NCI-H345 (cell line): ENCODE measurements around the gene TBC1D22A.
"Not testable (repeated sequence)": the region's sequence is repeated elsewhere in the genome, so short reads cannot be mapped to it uniquely, and the experiment has no call there.

Source experiments
- DNase-seq: peaks from one replicate; lab custom pipeline; 2025; lab: John Stamatoyannopoulos, UW

Gene TBC1D22A

DNA sequence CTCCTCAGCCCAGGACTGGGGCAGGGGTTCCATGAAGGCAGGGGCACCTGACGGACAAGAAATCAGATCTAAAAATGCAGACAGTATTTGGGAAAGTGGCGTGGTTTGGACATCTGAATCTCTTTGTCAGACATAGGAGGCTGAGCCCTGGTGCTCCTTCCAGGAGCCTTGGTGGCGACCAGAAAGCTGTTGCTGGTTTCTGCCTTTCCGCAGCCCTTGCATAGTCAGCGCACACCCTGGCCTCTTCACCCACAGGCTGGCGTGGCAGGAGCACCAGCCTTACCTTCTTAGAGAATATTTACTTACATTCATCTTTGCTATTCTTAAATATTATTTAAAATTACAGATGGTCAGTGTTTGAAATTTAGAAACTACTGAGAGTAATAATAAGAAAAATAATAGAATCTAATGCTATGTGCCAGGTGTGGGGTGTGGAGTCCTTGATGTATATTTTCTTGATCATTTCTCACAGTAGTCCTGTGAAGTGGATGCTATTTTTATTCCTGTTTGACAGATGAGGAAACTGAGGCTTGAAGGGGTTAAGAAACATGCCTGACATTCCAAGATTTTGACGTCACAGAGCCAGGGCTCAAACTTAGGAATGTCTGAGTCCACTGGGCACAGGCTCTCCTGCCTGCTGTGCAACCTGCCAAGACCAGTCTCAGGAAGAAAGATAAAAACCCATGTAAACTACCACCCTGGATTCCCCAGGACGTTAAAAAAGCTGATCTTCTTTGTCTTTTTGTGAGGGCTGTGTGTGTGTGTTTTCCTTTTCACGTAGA, 51.6 kb downstream of the TBC1D22A start:
- no peak for DNase-seq

DNA sequence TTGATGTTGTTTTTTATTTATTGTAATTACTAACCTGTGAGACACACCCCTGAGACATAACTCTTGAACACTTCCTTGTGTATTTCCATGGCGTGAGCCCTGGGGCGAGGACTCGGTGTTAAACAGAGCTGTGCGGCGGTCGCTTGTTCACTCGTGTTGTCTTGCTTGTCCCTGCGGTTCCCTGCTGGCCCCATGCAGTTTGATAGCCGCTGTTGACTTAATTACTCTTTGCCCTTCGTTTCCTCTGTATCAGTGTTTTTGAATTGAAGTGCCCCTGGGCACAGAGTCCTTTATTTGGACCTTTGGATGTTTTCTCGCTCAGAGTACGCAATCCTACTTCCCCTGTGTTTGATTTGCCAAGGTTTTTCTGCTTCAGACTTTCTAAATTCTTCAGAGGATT, 52.7 kb downstream of the TBC1D22A start:
- no peak for DNase-seq

GRCh38 chr22:46815559-46815895, 53.1 kb downstream of the TBC1D22A start:
- no peak for DNase-seq

GRCh38 chr22:46815896-46816731, 53.7 kb downstream of the TBC1D22A start:
- no peak for DNase-seq

GRCh38 chr22:46817390-46817789, 54.9 kb downstream of the TBC1D22A start:
- DNase-seq, result not testable (repeated sequence)

GRCh38 chr22:46823248-46823647, 60.8 kb downstream of the TBC1D22A start:
- no peak for DNase-seq

DNA sequence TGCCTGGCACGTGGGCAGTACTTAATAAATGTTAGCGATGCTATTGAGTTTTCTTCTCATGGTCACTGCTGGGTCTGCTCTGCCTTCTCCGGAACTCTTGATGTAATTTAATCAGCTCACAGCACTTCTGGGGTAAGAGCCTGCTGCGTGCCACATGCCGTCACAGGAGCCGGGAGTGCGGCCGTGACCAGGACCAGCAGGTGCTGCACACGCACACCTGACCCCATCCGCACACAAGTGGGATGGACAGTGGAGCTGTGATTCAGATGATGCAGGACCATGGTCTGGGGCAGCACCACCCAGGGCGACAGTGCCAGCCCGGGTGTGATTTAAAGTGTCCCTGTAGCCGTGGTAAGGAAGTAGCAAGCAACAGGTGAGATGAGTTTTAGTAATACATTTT, 61.2 kb downstream of the TBC1D22A start:
- no peak for DNase-seq

DNA sequence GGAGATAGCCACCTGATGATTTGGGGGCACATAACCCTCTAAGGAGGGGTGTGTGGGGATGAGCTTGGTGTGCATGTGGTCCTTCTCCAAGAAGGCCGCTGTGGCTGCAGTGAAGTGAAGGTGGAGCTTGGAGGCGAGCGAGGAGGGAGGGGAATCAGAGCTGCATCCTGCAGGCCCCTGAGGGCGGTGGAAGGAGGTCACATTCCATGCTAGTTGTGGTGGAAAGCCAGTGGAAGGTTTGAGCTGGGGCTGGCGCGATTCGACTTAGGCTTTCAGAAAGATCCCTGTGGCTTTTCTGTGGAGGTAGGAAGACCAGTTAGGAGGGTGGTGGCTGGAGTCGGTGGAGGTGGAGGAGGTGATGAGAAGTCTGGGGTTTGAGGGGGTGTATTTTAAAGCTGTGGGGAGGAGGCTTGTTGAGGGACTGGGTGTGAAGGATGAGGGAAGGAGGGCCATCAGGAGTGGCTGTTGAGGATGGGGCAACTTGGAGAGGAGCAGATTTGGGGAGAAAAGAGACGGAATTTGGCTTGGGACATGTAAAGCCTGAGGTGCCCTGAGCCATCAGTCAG, 62.0 kb downstream of the TBC1D22A start:
- no peak for DNase-seq

- no peak for DNase-seq
These were observed 62.6 kb downstream of the TBC1D22A start for GRCh38 chr22:46824980-46825544.

GRCh38 chr22:46826438-46827135, 64.1 kb downstream of the TBC1D22A start:
- DNase-seq, result no peak

- DNase-seq, result no peak
These were observed 64.8 kb downstream of the TBC1D22A start for GRCh38 chr22:46827136-46827780.

- no peak for DNase-seq
These were observed 65.3 kb downstream of the TBC1D22A start for GRCh38 chr22:46827781-46828180.

DNA sequence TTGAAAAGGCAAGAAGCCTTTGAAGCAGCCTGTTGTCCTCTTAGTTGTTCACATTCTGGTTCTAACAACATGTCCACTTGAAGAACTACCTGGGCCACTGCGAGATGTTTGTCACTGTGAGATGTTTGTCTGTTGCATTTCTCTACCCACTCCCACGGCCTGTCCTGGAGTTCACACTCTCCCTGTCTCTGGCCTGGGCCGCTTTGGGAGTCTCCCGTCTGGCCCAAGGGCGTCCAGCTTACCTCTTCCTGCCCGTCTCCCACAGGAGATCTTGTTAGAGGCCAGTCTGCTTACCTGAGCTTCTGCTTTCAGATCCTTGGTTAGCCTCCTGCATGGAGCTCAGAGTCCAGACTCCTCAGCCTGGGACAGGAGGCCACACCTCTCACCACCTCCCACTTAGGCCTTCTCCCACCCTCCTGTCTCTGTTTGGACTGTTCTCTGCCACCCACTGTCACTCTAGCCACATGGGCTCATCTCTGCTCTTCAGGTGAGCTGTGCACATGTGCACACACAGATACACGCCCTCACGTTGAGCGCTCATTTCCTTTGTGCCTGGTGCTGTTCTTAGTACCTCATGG, 66.0 kb downstream of the TBC1D22A start:
- peak; percentile 21 for DNase-seq

DNA sequence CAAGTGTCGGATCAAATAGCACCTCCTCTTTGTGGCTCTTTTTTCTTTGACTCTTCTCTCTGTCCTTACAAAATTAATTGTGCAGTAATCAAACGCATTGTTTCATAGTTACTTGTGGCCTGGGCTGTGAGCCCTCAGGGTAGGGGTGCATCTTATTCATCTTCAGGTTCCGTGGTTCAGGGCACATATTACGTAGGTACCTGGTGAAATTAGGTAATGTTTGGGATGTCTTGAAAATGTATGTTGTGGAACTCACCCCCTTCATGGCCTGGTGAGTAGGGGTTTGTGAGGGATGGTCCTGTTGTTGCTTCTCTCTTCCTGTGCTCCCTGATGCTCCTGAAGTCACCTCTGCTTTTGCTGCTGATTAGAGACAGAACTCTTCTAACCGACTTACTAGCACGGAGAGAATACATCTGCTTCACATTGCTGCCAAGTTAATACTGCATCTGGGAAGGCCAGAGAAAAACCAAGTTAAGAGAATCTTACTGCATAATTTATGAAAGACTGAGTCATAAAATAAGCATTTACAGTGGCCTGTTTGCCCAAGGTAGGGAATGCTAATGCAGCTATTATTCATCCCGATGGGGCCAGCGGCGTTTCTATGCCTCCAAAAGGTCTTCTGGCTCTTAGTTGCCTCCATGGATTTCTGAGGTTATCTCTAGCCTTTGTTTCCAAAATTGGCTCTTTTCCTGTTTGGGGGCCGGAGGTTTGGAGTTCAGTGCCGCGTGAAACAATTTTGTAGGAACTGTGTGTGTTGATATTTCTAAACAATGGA, 66.9 kb downstream of the TBC1D22A start:
- no peak for DNase-seq

DNA sequence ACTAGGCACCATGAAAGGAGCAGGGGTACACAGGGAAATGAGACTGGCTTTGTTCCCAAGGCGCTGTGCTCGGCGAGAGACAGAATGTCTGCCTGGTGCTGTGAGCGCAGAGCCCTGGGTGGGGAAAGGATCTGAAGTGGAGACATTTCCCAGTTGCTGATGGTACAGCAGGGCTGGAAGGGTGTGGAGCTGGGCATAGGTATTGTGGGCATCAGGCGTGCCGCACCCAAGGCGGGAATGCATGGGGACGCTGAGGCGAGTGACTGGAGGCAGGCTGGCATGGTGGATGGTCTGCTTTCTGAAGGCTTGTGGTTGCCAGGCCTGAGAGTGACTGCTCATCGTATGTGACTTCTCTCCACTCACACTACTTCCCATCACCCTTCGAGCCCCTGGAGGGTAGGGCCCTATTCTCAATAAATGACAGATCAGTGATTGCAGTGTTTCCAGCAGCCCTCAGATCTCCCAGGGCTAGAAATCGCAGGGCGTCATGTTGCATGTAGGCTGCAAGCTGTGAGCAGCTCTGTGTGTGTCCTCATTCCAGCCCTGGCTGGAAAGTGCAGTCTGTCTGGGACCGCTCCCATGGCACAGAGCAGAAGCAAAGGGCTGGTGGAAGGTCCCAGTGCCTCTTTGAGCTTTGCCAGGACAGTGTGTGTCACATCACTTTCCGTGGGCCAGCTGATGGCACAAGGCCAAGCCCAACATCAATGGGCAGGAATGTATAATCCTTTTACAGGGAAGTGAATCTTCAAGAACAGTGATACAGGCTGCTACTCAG, 67.7 kb downstream of the TBC1D22A start:
- DNase-seq, result no peak

- DNase-seq, result no peak
These were observed 68.4 kb downstream of the TBC1D22A start for GRCh38 chr22:46830841-46831240.

DNA sequence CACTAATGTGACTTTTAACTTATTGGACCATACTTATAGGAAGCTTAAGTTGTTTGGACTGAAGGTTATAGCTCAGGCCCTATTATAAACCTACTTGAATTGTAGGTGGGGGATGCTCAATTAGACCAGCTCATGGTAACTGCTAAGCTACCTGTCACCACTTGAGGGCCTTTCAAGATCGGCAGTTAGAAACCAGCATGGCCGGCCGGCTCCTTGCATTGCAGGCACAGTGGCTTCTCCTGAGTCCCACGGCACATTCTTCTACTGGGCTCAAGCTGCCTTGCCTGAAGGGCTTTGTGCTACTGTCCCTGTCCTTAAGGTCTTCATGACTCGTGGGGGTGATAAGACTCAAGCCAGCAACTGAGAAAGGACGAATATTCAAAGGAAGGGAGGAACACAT, 70.8 kb downstream of the TBC1D22A start:
- no peak for DNase-seq

GRCh38 chr22:46834021-46834737, 71.7 kb downstream of the TBC1D22A start:
- DNase-seq, result no peak

DNA sequence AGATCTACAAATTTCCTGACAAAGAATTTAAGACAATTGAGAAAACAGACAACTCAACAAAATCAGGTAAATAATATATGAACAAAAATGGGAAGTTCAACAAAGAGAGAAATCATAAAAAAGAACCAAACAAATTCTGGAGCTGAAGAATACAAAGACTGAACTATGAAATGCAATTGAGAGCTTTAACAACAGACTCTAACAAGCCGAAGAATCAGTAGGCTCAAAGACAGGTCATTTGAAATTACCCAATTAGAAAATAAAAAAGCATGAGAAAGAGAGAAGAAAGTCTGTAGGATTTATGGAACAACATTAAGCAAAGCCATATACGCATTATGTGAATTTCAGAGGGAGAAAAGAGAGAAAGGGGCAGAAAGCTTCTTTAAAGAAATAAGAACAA, 72.8 kb downstream of the TBC1D22A start:
- DNase-seq, result no peak
